Activated CD8-positive, alpha-beta memory T cell treated with anti-CD3 and anti-CD28 coated beads, Interleukin-2, amount 10 ng/mL, durations not matched to agents 7 days and 5 days (primary cell): ENCODE measurements around the gene ADK. TPM values are rescaled to one million over a fixed set of nuclear protein-coding genes. Genes with fewer than 3 reads are reported as not detected.

ENCODE experiments used
- ATAC-seq: fragments of 150-1000 bp; cut with Tn5 transposase; one replicate; pipeline ENCODE4 v1.10.0; 2021; ENCODE audit warnings: moderate library complexity
- CTCF ChIA-PET: fragments of 350-600 bp; sonication (Branson Sonifier 250); formaldehyde crosslinking; loops from one replicate; lab custom pipeline; 2021; ENCODE audit warnings: antibody characterized with exemption; lab: Charles Lee
- DNase-seq: peaks from one replicate; pipeline ENCODE4 v3.0.0-alpha.2; 2020
- H3K27ac Mint-ChIP-seq: one replicate; pipeline ENCODE4 v1.8.0; 2021; ENCODE audit warnings: mild to moderate bottlenecking, mixed read lengths
- H3K27me3 Mint-ChIP-seq: one replicate; pipeline ENCODE4 v1.8.0; 2021; ENCODE audit warnings: mixed read lengths
- H3K36me3 Mint-ChIP-seq: one replicate; pipeline ENCODE4 v1.8.0; 2021; ENCODE audit warnings: mild to moderate bottlenecking, mixed read lengths
- H3K4me1 Mint-ChIP-seq: one replicate; pipeline ENCODE4 v1.8.0; 2021; ENCODE audit warnings: mixed read lengths
- H3K4me3 Mint-ChIP-seq: one replicate; pipeline ENCODE4 v1.8.0; 2021; ENCODE audit warnings: mild to moderate bottlenecking, moderate library complexity, mixed read lengths
- H3K9me3 Mint-ChIP-seq: one replicate; pipeline ENCODE4 v1.8.0; 2022; ENCODE audit warnings: low read depth, mixed read lengths
- total RNA-seq, 2 experiments: library from RNA; stranded (reverse); gene quantifications; one replicate each; pipeline ENCODE4 v1.2.3, GENCODE V29; 2021

Gene ADK
- total RNA-seq, 2 experiments from 2014 or later = 38.3 to 46.2 TPM

DNA sequence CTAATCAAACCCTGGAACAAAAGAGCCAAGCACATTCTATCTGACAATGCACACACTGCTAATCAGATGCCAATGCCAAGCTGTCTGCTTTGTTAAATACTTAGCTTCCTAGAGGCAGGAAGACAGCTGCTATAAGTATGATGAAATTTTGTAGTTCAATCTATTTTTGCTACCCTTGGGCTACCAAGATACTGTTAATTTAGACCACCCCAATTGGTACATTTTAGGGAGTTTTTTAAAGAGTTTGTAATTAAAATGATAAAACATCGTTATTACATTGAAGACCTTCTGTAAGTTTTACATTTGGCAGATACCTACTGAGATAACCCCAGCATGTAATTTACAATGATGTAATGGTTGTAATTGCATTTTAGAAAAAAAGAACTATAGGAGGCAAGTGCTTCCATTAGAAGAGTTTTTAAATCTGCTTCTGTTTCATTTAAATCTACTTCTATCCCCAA, 268.5 kb downstream of the ADK start:
- CTCF ChIA-PET = interaction anchor here (0.6 to 1.8 kb wide), 5 partner anchors 12 to 818 kb away, joined by 3 to 6 read pairs (median 3); partner anchors contain the start of gene COMTD1
- H3K4me1 Mint-ChIP-seq = peaks cover 10% of the 10 kb centered on the region
- H3K36me3 Mint-ChIP-seq = peaks cover under 1% of the 10 kb centered on the region
- peaks cover under 1% of the 10 kb centered on the region for H3K9me3 Mint-ChIP-seq
- no peak overlapping the region for H3K4me3 Mint-ChIP-seq
- H3K27me3 Mint-ChIP-seq = no peaks in the 10 kb centered on the region
- DNase-seq = no peak
- no peak for ATAC-seq
- no peak overlapping the region for H3K27ac Mint-ChIP-seq

DNA sequence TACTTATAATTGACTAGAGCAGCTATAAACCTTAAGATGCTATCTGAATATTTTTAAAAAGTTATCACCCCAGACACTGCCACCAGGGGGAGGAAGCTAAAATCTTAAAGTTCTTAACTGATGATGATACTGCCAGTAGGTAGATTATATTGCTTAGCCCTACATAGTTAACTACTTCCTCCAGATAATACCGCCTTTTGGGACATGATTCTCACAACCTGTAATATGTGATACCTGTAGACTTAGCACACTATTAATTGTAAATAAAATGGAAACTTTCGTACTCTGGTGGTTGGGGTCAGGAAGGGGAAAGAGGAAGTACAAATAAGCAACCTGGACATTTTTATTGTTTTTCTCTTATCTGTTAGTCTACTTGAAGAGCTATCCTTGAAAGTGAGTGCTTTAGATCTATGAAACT, 268.9 kb downstream of the ADK start:
- Mint-ChIP-seq H3K4me3 (no peak overlapping the region), H3K27ac (no peak overlapping the region), H3K27me3 (no peaks in the 10 kb centered on the region), H3K9me3 (peaks cover 2% of the 10 kb centered on the region), H3K36me3 (peaks cover 2% of the 10 kb centered on the region), H3K4me1 (peaks cover 10% of the 10 kb centered on the region)
- CTCF ChIA-PET = interaction anchor here (0.6 to 1.8 kb wide), 5 partner anchors 11 to 817 kb away, joined by 3 to 6 read pairs (median 3); partner anchors contain the start of gene COMTD1
- DNase-seq (no peak), ATAC-seq (no peak)

DNA sequence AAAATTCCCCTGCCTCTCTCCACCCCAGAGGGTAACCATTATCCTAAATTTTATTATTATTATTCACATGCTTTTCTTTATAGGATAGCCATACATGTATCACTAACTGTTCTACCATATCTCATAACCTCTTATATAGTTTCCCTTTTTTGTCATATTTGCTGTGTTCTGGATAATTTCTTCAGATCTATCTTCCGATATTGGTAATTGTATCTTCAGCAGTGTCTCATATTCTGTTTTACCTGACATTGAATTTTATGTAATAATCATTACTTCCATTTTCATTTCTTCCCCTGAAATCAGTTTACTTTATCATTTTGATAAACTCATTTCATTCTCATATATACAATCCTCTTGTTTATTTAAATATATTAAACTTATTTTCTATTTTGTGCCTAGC, 273.5 kb downstream of the ADK start:
- Mint-ChIP-seq H3K27ac (no peak overlapping the region), H3K9me3 (peaks cover 2% of the 10 kb centered on the region), H3K4me1 (peaks cover 3% of the 10 kb centered on the region), H3K36me3 (peaks cover 4% of the 10 kb centered on the region), H3K4me3 (no peak overlapping the region), H3K27me3 (no peaks in the 10 kb centered on the region)
- CTCF ChIA-PET = interaction anchor here (0.7 kb wide), 1 partner anchor 742 kb away, joined by 4 read pairs; no protein-coding TSS in a partner anchor
- no peak for ATAC-seq
- DNase-seq = no peak

DNA sequence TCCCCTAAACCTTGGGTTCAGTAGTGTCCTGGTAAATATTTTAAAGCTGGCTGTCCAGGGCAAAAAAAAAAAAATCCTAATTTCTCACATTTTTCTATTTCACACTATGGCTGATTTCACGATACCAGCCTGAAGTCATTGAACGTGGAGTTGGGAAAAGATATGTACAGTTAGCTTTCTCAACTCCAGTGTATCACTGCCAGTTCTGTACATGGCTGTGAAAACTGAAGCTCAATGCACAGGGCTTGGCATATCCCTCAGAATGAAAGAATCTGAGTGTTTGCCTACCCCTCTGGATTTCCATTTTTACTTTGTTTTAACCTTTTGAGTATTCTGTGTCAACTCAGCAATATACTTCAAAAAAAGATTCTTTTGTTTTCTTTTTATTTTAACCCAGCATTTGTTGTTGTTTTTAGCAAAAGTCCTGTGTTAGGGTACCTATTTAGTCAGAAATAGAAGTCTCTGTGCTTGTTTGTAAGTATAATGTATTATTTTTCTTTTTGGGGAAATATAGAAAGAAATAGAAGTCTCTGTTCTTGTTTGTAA, 274.5 kb downstream of the ADK start:
- no peak for DNase-seq
- Mint-ChIP-seq H3K4me1 (no peaks in the 10 kb centered on the region), H3K27ac (no peak overlapping the region), H3K27me3 (no peaks in the 10 kb centered on the region), H3K9me3 (peaks cover 2% of the 10 kb centered on the region), H3K4me3 (no peak overlapping the region), H3K36me3 (peaks cover 7% of the 10 kb centered on the region)
- CTCF ChIA-PET = no interaction called here
- no peak for ATAC-seq

DNA sequence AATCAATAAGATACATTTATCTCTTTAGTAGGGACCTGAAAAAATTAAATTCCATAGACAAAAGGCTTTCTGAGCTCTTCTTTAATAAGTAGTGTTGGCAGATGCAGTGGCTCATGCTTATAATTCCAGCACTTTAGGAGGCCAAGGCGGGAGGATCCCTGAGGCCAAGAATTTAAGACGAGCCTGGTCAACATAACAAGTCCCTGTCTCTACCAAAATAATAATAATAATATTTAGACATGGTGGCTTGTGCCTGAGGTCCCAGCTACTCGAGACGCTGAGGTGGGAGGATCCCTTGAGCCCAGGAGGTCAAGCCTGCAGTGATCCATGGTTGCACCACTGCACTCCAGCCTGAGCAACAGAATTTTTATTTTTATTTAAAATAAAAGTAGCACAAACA, 280.8 kb downstream of the ADK start:
- no peak for ATAC-seq

DNA sequence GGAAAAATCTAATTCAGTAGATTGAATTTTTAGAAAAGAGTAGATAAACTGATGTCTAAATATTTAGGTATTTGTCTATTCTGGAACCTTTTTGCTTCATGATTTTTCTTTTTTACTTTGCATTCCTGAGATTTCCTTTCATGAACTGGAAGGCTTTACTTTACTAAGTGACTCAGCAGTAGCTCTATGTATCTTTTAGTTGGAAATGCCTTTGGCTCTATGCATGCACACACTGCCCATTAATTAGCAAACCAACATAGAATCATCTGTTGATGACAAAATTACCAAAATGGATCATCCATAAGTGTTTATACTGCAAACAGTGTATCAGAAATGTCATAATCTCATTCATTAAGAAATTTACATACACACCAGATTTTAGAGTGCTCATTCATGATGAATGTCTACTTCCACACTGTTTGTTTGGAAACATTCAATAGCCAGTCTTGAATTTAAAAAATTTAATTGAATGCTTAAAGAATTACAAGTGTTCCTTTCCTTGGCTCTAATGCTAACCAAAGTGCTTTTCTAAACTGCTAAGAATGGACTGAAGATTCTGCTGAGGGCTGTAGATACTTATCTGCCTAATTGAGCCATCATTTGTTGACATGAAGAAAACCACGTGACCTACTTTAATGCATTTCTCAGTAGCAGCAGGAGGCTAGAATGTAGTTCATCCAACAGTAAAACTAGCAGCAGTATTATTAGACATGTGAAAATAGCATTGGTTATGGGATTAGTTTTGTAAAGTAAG, 282.0 kb downstream of the ADK start:
- no peaks in the 10 kb centered on the region for H3K9me3 Mint-ChIP-seq
- no peak overlapping the region for H3K4me3 Mint-ChIP-seq
- no peaks in the 10 kb centered on the region for H3K27me3 Mint-ChIP-seq
- no peaks in the 10 kb centered on the region for H3K4me1 Mint-ChIP-seq
- CTCF ChIA-PET = no interaction called here
- DNase-seq = no peak
- no peak for ATAC-seq
- H3K36me3 Mint-ChIP-seq = peaks cover 22% of the 10 kb centered on the region
- no peak overlapping the region for H3K27ac Mint-ChIP-seq

More for the DNA sequence above, 280.8 kb downstream of the ADK start:
- H3K27ac Mint-ChIP-seq = no peak overlapping the region
- no peaks in the 10 kb centered on the region for H3K27me3 Mint-ChIP-seq
- H3K9me3 Mint-ChIP-seq = no peaks in the 10 kb centered on the region
- H3K4me3 Mint-ChIP-seq = no peak overlapping the region
- peaks cover 19% of the 10 kb centered on the region for H3K36me3 Mint-ChIP-seq
- CTCF ChIA-PET = interaction anchor here (1.0 kb wide), 1 partner anchor 12 kb away, joined by 3 read pairs; no protein-coding TSS in a partner anchor
- no peak for DNase-seq
- no peaks in the 10 kb centered on the region for H3K4me1 Mint-ChIP-seq

DNA sequence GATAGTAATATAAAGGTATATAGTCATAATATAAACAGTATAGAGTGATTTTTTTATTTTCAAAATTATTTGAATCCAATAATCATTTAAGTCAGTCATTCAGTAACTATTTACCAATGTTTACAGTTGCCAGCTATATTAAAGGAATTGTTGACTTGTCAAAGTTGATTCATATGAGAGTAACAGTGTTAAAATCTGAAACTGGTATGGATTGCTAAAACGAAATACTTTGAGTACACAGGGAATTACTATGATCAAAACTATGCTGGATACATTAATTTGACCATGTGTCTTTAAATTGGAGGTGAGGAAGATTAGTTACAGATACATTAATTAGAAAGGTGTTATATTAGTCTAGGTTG, 282.6 kb downstream of the ADK start:
- Mint-ChIP-seq H3K4me1 (no peaks in the 10 kb centered on the region), H3K4me3 (no peak overlapping the region), H3K27ac (no peak overlapping the region), H3K9me3 (no peaks in the 10 kb centered on the region), H3K36me3 (peaks cover 21% of the 10 kb centered on the region), H3K27me3 (no peaks in the 10 kb centered on the region)
- ATAC-seq (no peak), DNase-seq (no peak)
- CTCF ChIA-PET = no interaction called here

DNA sequence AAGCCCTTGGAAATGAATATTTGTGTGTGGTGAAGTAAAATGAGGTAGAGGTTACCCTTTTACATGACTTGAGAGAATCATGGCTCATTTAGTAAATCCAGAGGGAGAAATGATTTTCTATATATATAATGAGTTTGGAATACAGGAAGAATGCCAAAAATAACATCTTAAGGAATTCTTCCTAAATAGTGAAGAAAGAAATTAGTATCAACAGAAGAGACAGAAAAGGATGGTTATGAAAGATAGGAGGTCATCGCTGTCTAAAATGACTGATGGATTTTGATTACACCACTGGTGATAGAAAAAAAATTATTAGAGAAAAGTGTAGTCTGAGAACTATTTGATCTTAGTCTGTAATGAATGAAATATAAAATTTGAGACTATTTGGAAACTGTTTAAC, 283.0 kb downstream of the ADK start:
- CTCF ChIA-PET = no interaction called here
- H3K27me3 Mint-ChIP-seq = no peaks in the 10 kb centered on the region
- no peak overlapping the region for H3K4me3 Mint-ChIP-seq
- ATAC-seq = no peak
- H3K27ac Mint-ChIP-seq = no peak overlapping the region
- peaks cover 21% of the 10 kb centered on the region for H3K36me3 Mint-ChIP-seq
- no peaks in the 10 kb centered on the region for H3K4me1 Mint-ChIP-seq
- H3K9me3 Mint-ChIP-seq = no peaks in the 10 kb centered on the region
- no peak for DNase-seq

DNA sequence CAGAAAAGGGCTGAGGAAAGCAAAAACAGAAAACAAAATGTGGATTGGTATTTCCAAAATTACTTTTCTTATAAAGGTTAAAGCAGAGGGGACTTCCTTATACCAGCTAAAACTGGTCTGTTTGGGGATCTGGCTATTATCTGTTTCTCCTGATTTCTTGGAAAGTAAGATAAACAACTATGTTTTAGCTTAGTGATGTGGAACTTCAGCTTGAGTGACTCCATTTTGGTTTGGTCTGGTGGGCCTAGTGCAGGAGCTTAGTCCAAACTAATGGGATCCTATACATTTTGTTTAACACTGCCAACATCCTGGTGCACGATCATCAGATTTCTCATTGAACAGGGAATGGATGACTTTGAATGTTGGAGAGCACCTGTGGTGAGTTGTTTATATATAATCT, 283.5 kb downstream of the ADK start:
- ATAC-seq (no peak), DNase-seq (no peak)
- no peak overlapping the region for H3K4me3 Mint-ChIP-seq
- no peaks in the 10 kb centered on the region for H3K9me3 Mint-ChIP-seq
- no peak overlapping the region for H3K27ac Mint-ChIP-seq
- no peaks in the 10 kb centered on the region for H3K4me1 Mint-ChIP-seq
- H3K36me3 Mint-ChIP-seq = peaks cover 21% of the 10 kb centered on the region
- no peaks in the 10 kb centered on the region for H3K27me3 Mint-ChIP-seq
- CTCF ChIA-PET = no interaction called here

DNA sequence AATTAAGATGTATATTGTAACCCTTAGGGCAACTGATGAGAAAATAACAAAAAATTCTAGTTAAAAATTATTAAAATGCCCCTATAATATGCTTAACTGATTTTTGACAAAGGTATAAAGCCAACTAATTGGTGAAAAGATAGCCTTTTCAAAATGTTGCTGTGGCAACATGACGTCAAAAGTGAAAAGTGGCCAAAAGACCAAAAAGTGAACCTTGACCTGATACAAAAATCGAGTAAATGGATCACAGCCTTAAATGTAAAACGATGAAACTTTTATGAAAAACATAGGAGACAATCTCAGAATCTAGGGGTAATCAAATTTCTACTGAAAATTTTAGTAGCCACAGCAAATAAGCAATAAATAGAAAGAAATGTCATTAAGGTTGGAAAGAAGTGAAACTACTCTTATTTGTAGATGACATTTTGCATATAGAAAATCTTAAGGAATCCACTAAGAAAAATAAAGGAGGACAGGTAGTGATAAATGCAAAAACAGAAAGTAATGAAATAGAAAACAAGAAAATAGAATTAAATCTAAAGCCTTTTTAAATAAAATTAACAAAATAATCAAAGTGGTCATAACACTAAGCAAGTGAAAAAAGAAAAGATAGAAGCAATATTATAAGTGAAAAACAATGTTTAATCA, 285.6 kb downstream of the ADK start:
- ATAC-seq (no peak), DNase-seq (no peak)
- Mint-ChIP-seq H3K4me3 (no peak overlapping the region), H3K27ac (no peak overlapping the region), H3K9me3 (no peaks in the 10 kb centered on the region), H3K36me3 (peaks cover 15% of the 10 kb centered on the region), H3K27me3 (no peaks in the 10 kb centered on the region), H3K4me1 (no peaks in the 10 kb centered on the region)
- CTCF ChIA-PET = no interaction called here

DNA sequence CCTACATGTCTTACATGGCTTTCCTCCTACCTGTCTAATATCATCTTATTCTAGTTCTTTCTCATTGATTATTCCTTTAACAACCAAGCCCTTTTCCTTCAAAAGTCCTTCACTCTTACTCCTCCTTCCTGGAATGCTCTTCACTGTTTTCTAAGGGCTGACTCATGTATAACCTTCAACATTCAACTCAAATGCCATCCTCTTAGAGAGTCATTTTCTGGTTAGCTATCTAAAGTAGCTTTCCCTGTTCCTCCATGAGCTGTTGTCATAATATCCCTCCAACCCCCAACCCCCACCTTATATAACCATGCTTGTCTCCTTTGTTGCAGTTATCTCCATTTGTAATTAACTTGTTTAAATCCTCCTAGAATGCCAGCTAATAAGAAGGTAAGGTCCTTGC, 286.8 kb downstream of the ADK start:
- no peaks in the 10 kb centered on the region for H3K9me3 Mint-ChIP-seq
- no peaks in the 10 kb centered on the region for H3K4me1 Mint-ChIP-seq
- H3K36me3 Mint-ChIP-seq = peaks cover 18% of the 10 kb centered on the region
- no peak overlapping the region for H3K4me3 Mint-ChIP-seq
- ATAC-seq (no peak), DNase-seq (no peak)
- no peak overlapping the region for H3K27ac Mint-ChIP-seq
- CTCF ChIA-PET = no interaction called here
- H3K27me3 Mint-ChIP-seq = no peaks in the 10 kb centered on the region

DNA sequence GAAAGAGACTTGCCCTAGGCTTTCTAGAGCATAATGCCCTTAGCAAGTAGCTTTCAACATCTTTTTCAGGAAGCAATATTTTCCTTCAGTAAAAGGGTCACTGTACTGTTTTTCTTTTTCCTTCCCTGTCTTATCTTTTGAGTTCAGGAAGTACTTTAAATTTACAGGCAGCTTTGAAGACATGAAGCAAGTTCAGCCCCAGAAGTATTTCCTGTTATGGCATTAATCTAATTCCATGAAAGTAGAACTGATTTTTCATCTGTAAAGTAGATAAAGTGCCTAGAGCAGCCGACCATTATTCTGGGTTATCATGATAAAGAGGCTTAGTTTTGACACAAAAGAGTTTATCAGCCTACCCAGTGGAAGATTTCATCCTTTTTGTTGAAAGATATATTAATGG, 288.2 kb downstream of the ADK start:
- H3K36me3 Mint-ChIP-seq = peaks cover 15% of the 10 kb centered on the region
- ATAC-seq (no peak), DNase-seq (no peak)
- no peaks in the 10 kb centered on the region for H3K9me3 Mint-ChIP-seq
- no peak overlapping the region for H3K27ac Mint-ChIP-seq
- no peaks in the 10 kb centered on the region for H3K27me3 Mint-ChIP-seq
- no peaks in the 10 kb centered on the region for H3K4me1 Mint-ChIP-seq
- CTCF ChIA-PET = no interaction called here
- H3K4me3 Mint-ChIP-seq = no peak overlapping the region

DNA sequence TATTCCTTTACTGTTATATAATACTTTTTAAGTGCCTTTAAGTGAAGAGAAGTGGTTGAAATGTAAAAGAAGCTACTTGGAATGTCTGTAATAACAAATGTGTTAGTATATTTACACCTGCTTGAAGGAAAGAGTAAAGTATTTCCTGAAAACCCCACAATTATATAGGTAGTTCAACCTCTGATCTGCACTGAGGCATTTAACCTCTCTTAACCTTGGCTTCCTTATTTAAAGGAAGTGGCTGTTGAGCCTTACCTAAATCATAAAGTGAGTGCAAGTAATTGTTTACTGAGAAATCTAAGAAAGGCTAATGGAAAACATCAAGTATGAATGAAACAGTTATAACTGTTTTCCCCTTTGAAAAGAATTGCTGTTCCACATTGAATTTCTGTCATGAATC, 294.5 kb downstream of the ADK start:
- DNase-seq (no peak), ATAC-seq (no peak)
- H3K4me3 Mint-ChIP-seq = no peak overlapping the region
- CTCF ChIA-PET = no interaction called here
- no peak overlapping the region for H3K27ac Mint-ChIP-seq
- H3K9me3 Mint-ChIP-seq = no peaks in the 10 kb centered on the region
- H3K4me1 Mint-ChIP-seq = peaks cover 4% of the 10 kb centered on the region
- no peaks in the 10 kb centered on the region for H3K27me3 Mint-ChIP-seq
- H3K36me3 Mint-ChIP-seq = peaks cover 6% of the 10 kb centered on the region

DNA sequence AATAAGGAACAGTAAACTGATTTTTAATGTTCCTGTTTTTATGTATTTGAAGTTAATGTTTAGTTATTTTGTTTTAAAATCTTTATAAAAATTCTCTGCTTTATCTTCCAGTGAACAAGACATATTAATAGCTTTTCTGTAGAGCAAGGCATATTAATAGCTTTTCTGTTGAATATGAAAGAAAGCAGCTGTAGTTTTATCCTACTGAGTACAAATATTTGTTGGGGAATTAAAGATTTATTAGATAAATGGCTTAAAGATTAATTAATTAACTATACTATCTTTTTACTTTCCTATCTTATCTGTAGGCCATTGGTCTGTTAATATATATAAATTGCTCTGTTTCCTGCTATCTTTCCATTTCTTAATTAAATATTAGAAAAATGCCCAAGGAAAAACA, 299.6 kb downstream of the ADK start:
- Mint-ChIP-seq H3K9me3 (no peaks in the 10 kb centered on the region), H3K27ac (no peak overlapping the region), H3K27me3 (no peaks in the 10 kb centered on the region), H3K36me3 (peaks cover 8% of the 10 kb centered on the region), H3K4me1 (peaks cover 8% of the 10 kb centered on the region), H3K4me3 (no peak overlapping the region)
- CTCF ChIA-PET = no interaction called here
- ATAC-seq = no peak
- DNase-seq = no peak
